Smooth muscle cell (in vitro differentiated cells): ENCODE measurements around the gene ST8SIA3. TPM values are rescaled to one million over a fixed set of nuclear protein-coding genes. Genes with fewer than 3 reads are reported as not detected.

Experiments
- DNase-seq: peaks from one replicate; lab custom pipeline; 2025; ENCODE audit not compliant: unreplicated experiment; lab: John Stamatoyannopoulos, UW
- H2AFZ ChIP-seq: fragments of 200-600 bp; sonication (generic); 2 replicates; pipeline ENCODE4 v1.6.0; 2016; ENCODE audit warnings: antibody characterized with exemption, low read depth, mild to moderate bottlenecking
- H3F3A ChIP-seq: fragments of 200-600 bp; sonication (generic); 2 replicates; pipeline ENCODE4 v1.6.0; 2017; ENCODE audit warnings: antibody characterized with exemption, low read depth
- H3K27ac ChIP-seq: fragments of 200-600 bp; sonication (generic); 2 replicates; pipeline ENCODE4 v1.5.1; 2016; ENCODE audit warnings: low read depth, mild to moderate bottlenecking
- H3K27me3 ChIP-seq: fragments of 200-600 bp; sonication (generic); 2 replicates; pipeline ENCODE4 v1.6.1; 2016; ENCODE audit warnings: low read depth, mild to moderate bottlenecking
- H3K36me3 ChIP-seq: fragments of 200-600 bp; sonication (generic); 2 replicates; pipeline ENCODE4 v1.5.1; 2016; ENCODE audit warnings: low read depth
- H3K4me1 ChIP-seq: fragments of 200-600 bp; sonication (generic); 2 replicates; pipeline ENCODE4 v1.5.1; 2016; ENCODE audit warnings: low read depth
- H3K4me2 ChIP-seq: fragments of 200-600 bp; sonication (generic); 2 replicates; pipeline ENCODE4 v1.6.0; 2016; ENCODE audit warnings: mild to moderate bottlenecking
- H3K4me3 ChIP-seq: fragments of 200-600 bp; sonication (generic); 2 replicates; pipeline ENCODE4 v1.5.1; 2016; ENCODE audit warnings: mild to moderate bottlenecking
- H3K79me2 ChIP-seq: fragments of 200-600 bp; sonication (generic); 2 replicates; pipeline ENCODE4 v1.6.0; 2016; ENCODE audit warnings: low read depth, mild to moderate bottlenecking
- H3K9ac ChIP-seq: fragments of 200-600 bp; sonication (generic); 2 replicates; pipeline ENCODE4 v1.6.0; 2016; ENCODE audit warnings: low read depth
- H3K9me3 ChIP-seq: fragments of 200-600 bp; sonication (generic); replicated peaks from 2 replicates; pipeline ENCODE4 v1.5.1; 2016; ENCODE audit warnings: low read depth
- H4K20me1 ChIP-seq: fragments of 200-600 bp; sonication (generic); 2 replicates; pipeline ENCODE4 v1.6.0; 2016; ENCODE audit warnings: low read depth
- CTCF ChIP-seq: fragments of 200-600 bp; sonication (generic); IDR thresholded peaks from 2 replicates; pipeline ENCODE4 v1.5.1; 2017; ENCODE audit warnings: borderline replicate concordance, mild to moderate bottlenecking, antibody characterized with exemption; ENCODE audit not compliant: insufficient read depth, poor library complexity, severe bottlenecking
- WGBS: methylation state at CpG from one replicate; pipeline ENCODE4 v1.1.7; 2016; ENCODE audit warnings: low lambda C conversion rate; 5-methylcytosine and 5-hydroxymethylcytosine counted together
- polyA plus RNA-seq: library from polyadenylated mRNA; unstranded; fragments of >200 nt; fragmentation: Nextera tagmentation; extraction: Ambion mirVana; gene quantifications from 2 replicates; pipeline ENCODE4 v1.2.1, GENCODE V29; 2016
- total RNA-seq: library from RNA; depleted of rRNA; stranded (reverse); fragments of >200 nt; gene quantifications from 2 replicates; pipeline ENCODE4 v1.2.3, GENCODE V29; 2014

Gene ST8SIA3
- total and polyA plus RNA-seq, 2 experiments from 2014 or later = not detected

DNA sequence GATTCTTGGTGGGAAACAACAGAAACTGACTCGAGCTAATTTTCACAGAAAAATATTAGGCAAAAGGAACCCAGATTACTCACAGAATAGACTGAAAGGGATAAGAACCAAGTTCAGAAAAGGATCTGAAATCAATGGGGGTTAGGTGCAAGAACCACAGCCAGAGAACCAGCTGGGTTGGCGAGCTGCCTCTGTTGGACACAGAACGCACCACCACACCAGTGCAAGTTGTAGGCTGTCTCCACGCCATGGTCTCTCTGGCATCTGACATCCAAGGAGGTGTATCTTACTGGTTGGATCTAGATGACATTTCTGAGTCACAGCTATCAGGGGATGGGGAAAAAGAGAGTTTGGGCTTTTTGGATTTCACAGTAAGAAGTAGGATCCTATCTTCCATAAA, 64.2 kb downstream of the ST8SIA3 start:
- Histone ChIP-seq H3K4me2 (no peak overlapping the region), H4K20me1 (no peaks in the 10 kb centered on the region), H3K27ac (no peak overlapping the region), H3F3A (no peaks in the 10 kb centered on the region), H3K79me2 (no peaks in the 10 kb centered on the region), H3K27me3 (peaks cover 48% of the 10 kb centered on the region), H2AFZ (no peak overlapping the region), H3K4me1 (no peaks in the 10 kb centered on the region), H3K36me3 (no peaks in the 10 kb centered on the region), H3K9me3 (no peaks in the 10 kb centered on the region), H3K4me3 (no peak overlapping the region), H3K9ac (no peak overlapping the region)
- DNase-seq = no peak
- no peak for TF ChIP-seq CTCF
- 87% methylated on average over 4 of the region's 4 CpGs for WGBS

Other genes starting within 250 kb of the ST8SIA3 start
- gene BOD1L2, start 205.5 kb upstream of the ST8SIA3 start, total RNA-seq = not detected in 2 replicates
- gene BOD1L2, start 205.5 kb upstream of the ST8SIA3 start, polyA plus RNA-seq = not detected in 2 replicates
- 0.04 TPM in 1 of 2 replicates, not detected in the other for gene ONECUT2, start 82.8 kb downstream of the ST8SIA3 start, total RNA-seq
- not detected in 2 replicates for gene ONECUT2, start 82.8 kb downstream of the ST8SIA3 start, polyA plus RNA-seq
- 44.3 and 52.5 TPM in 2 replicates for gene FECH, start 234.1 kb downstream of the ST8SIA3 start, total RNA-seq
- gene FECH, start 234.1 kb downstream of the ST8SIA3 start, polyA plus RNA-seq = 18.1 and 27.1 TPM in 2 replicates